GM12864 (cell line): Measurements from ENCODE around the gene SETD1A.

Source experiments
- DNase-seq: peaks from one replicate; pipeline ENCODE4 v3.0.0-alpha.2; 2011; ENCODE audit warnings: low read depth
- H3K4me3 ChIP-seq: 2 replicates; pipeline ENCODE4 v1.5.1; 2011; ENCODE audit warnings: mild to moderate bottlenecking, low read depth, low read length, control low read depth
- TF ChIP-seq, protein P1 (sequence below): IDR thresholded peaks from 2 replicates; pipeline ENCODE4 v1.5.1; 2011; ENCODE audit warnings: low read depth, mild to moderate bottlenecking, moderate library complexity, low read length, control low read depth, inconsistent platforms; ENCODE audit errors: missing control alignments

SETD1A gene

GRCh38 chr16:31023252-31023602 is 65.7 kb downstream of the SETD1A start:
- H3K4me3 ChIP-seq: no peak overlapping the region
- DNase-seq: no peak
- TF ChIP-seq, protein P1, sequence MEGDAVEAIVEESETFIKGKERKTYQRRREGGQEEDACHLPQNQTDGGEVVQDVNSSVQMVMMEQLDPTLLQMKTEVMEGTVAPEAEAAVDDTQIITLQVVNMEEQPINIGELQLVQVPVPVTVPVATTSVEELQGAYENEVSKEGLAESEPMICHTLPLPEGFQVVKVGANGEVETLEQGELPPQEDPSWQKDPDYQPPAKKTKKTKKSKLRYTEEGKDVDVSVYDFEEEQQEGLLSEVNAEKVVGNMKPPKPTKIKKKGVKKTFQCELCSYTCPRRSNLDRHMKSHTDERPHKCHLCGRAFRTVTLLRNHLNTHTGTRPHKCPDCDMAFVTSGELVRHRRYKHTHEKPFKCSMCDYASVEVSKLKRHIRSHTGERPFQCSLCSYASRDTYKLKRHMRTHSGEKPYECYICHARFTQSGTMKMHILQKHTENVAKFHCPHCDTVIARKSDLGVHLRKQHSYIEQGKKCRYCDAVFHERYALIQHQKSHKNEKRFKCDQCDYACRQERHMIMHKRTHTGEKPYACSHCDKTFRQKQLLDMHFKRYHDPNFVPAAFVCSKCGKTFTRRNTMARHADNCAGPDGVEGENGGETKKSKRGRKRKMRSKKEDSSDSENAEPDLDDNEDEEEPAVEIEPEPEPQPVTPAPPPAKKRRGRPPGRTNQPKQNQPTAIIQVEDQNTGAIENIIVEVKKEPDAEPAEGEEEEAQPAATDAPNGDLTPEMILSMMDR: no peak

DNA sequence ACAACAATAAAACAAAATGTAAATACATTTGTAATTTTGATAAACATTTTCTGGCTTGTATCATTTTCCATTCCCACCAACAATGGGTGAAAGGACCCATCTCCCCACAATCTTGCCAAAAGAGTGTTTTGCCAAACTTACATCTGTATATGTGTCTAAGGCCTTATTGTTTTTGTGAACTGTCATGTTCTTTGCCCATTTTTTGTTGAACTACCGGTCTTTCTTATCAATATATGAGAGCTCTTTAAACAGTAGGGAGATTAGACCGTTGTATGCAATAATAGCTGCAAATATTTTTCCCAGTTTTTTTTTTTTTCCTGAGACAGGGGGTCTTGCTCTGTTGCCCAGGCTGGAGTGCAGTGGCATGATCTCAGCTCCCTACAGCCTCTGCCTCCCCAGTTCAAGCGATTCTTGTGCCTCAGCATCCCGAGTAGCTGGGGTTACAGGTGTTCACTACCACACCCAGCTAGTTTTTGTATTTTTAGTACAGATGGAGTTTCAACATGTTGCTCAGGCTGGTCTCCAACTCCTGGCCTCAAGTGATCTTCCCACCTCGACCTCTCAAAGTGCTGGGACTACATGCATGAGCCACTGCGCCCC is 66.2 kb downstream of the SETD1A start:
- DNase-seq: no peak
- TF ChIP-seq, protein P1: no peak
- no peak overlapping the region for H3K4me3 ChIP-seq

- TF ChIP-seq, protein P1: no peak
- no peak for DNase-seq
- H3K4me3 ChIP-seq: no peak overlapping the region
Observed at GRCh38 chr16:31025339-31025738, 67.8 kb downstream of the SETD1A start.

DNA sequence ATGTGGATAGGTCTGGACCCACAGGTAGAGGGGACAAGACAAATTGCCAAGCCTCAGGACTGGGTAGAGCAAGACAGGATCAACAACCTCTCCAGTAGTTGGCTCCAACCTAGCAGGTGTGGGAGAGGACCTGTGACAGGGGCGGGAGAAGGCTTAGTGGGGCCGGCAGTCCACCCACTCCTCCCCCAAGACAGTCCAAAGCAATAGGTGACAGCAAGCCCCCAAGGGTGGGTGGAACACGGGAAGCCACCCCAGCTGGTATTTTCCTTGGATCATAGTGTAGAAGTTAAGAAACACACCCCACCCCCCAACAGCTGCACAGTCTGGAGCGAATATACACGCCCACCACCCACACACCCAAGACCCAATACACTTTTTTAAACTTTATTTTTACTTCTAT is 71.7 kb downstream of the SETD1A start:
- no peak overlapping the region for H3K4me3 ChIP-seq
- TF ChIP-seq, protein P1: no peak
- DNase-seq: no peak

- no peak overlapping the region for H3K4me3 ChIP-seq
- no peak for DNase-seq
- TF ChIP-seq, protein P1: no peak
Observed at GRCh38 chr16:31031276-31031675, 73.7 kb downstream of the SETD1A start.

GRCh38 chr16:31032736-31033708 is 75.5 kb downstream of the SETD1A start, which contains the start of gene STX4:
Gene STX4, plus strand, starts transcription at chr16:31033558. Its CDS starts 248 bp downstream, at chr16:31033806.
- peak within 1 kb of the TSS; percentile 93 for H3K4me3 ChIP-seq
- TF ChIP-seq, protein P1: no peak
- peak; percentile 95 for DNase-seq
